Measurements from ENCODE around the gene JUND. TPM values are rescaled to one million over a fixed set of nuclear protein-coding genes. Genes with fewer than 3 reads are reported as not detected.

JUND gene
- total RNA-seq, 1 experiment from 2014 or later, result 221 TPM

- intact Hi-C loops (cut with micrococcal nuclease), result loop anchor here (10.0 kb wide), 1 partner anchor 118 kb away; the partner anchor contains the start of gene RAB3A
- Histone ChIP-seq H3K4me3 (replicated peaks in 1 of 2; ENCODE audit: low read depth in 1 of 2, low read length in 2 of 2) (peak overlapping the region; percentile 78 to 97), H2AFZ (ENCODE audit: low read depth, low read length, poor library complexity, severe bottlenecking) (no peak overlapping the region), H4K20me1 (ENCODE audit: insufficient read depth) (no peaks in the 10 kb centered on the region), H3K36me3 (ENCODE audit: control insufficient read depth in 1 of 2, insufficient read depth in 2 of 2, low read length in 2 of 2) (peaks cover 2 to 12% of the 10 kb centered on the region in 2 experiments; a peak in 1 of 4 replicates), H3K4me1 (ENCODE audit: control insufficient read depth in 1 of 2, insufficient read depth in 2 of 2, low read length in 2 of 2) (peaks cover 54 to 57% of the 10 kb centered on the region in 2 experiments), H3K27me3 (ENCODE audit: insufficient read depth, low read length) (no peaks in the 10 kb centered on the region), H3K79me2 (ENCODE audit: insufficient read depth, low read length) (peaks cover 55% of the 10 kb centered on the region), H3K9ac (ENCODE audit: low read length) (peak overlapping the region; percentile 98), H3K27ac (ENCODE audit: low read depth, low read length) (peak overlapping the region; percentile 93), H3K4me2 (ENCODE audit: low read length) (peak overlapping the region; percentile 87), H3K9me2 (ENCODE audit: insufficient read depth) (no peaks in the 10 kb centered on the region), H3K9me3 (ENCODE audit: control insufficient read depth in 1 of 2, insufficient read depth in 1 of 2, low read depth in 1 of 2, low read length in 2 of 2) (no peaks in the 10 kb centered on the region)
- ChIA-PET RAD21 (ENCODE audit: low non-redundant PET in 1 of 2, low total read pairs in 2 of 2, uncharacterized antibody in 2 of 2, unreplicated experiment in 2 of 2) (interaction anchor here (0.6 to 1.9 kb wide), 6 partner anchors 18 to 349 kb away, joined by 3 to 6 read pairs (median 4); no protein-coding TSS in a partner anchor), CTCF (interaction anchor here (0.6 to 2.5 kb wide), 6 partner anchors 18 to 134 kb away, joined by 3 to 36 read pairs (median 4); partner anchors contain the start of gene JUND), POLR2A (interaction anchor here (0.7 to 3.7 kb wide), 11 partner anchors 12 to 92 kb away, joined by 3 to 52 read pairs (median 4); partner anchors contain the start of genes GDF15, IQCN and JUND)
- DNase-seq (ENCODE audit: low read depth, low spot score), result no peak
- TSS peak; percentile 71 for BruUV-seq (replicated peaks)
- TF ChIP-seq EZH2 (IDR thresholded peaks at IDR 0.05) (no peak), POLR2A (IDR thresholded peaks at IDR 0.05; ENCODE audit: borderline replicate concordance, extremely low read depth, insufficient read depth, insufficient read length) (no peak), ZFX (IDR thresholded peaks at IDR 0.05) (peak; percentile 73; the same call in 1 of the 2 replicates), EGR1 (IDR thresholded peaks at IDR 0.05; ENCODE audit: low read depth) (no peak), ELF1 (IDR thresholded peaks at IDR 0.05; ENCODE audit: borderline replicate concordance, low read depth) (no peak), CTCF (IDR thresholded peaks at IDR 0.05 in 2 of 3, conservative IDR thresholded peaks at IDR 0.05 in 1 of 3; ENCODE audit: borderline replicate concordance in 1 of 3, insufficient read depth in 1 of 3, low read depth in 2 of 3, low read length in 2 of 3) (peak in 2 of 3 experiments; percentile 14 to 17; a peak in 1 of 6 replicates), SIN3A (IDR thresholded peaks at IDR 0.05; ENCODE audit: low read depth) (no peak), ZNF274 (IDR thresholded peaks at IDR 0.05; ENCODE audit: low read depth, low read length) (no peak), RAD21 (IDR thresholded peaks at IDR 0.05; ENCODE audit: low read depth) (peak; percentile 53)
- no peak; the same call in 1 of the 2 replicates for ATAC-seq
Observed at GRCh38 chr19:18322318-18322758, 40.9 kb upstream of the JUND start.

Data from HCT116 (cell line).